ENCODE data around the gene CDH4.

CDH4 gene

DNA sequence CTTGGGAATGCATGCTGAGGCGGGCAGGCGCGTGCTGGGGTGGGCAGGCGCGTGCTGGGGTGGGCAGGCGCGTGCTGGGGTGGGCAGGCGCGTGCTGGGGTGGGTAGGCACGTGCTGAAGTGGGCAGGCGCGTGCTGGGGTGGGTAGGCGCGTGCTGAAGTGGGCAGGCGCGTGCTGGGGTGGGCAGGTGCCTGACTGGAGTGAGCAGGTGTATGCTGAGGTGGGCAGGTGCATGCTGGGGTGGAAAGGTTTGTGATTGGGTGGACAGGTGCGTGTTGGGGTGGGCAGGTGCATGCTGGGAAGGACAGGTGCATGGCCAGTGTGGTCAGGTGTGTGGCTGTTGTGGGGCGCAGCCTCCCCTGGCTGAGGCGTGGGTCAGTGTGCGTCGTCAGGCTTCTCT lies 404.1 kb downstream of the CDH4 start:
- no peak for DNase-seq (ENCODE audit: low spot score)

GRCh38 chr20:61657721-61658377 lies 405.8 kb downstream of the CDH4 start:
- DNase-seq (ENCODE audit: low spot score): no peak

GRCh38 chr20:61658563-61658962 lies 406.5 kb downstream of the CDH4 start:
- no peak for DNase-seq (ENCODE audit: low spot score)

DNA sequence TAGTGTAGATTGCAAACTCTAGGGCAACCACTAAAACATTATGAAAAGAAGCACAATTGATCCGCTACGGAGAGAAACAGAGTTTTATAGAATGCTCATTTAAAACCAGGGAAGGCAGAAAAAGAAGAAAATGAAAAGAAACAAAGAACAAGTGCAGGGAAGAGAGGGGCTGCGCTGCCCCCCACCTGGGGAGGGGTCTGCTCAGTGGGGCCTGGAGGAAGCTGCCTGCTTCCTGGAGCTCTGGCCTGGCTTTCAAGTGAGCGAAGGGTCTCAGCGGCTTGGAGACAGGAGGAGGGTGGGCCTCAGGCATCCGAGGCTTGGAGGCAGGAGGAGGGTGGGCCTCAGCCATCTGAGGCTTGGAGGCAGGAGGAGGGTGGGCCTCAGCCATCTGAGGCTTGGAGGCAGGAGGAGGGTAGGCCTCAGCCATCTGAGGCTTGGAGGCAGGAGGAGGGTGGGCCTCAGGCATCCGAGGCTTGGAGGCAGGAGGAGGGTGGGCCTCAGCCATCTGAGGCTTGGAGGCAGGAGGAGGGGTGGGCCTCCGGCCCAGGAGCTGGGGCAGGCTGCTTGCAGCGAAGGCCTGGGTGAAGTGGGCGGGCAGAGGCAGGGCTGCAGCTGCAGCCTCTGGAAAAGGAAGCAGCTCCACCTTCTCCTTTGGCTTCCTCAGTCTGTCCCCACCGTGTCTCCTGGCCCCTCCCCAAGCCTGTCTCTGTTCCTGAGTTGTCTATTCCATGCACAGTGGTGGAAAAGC lies 407.4 kb downstream of the CDH4 start:
- DNase-seq (ENCODE audit: low spot score): no peak

DNA sequence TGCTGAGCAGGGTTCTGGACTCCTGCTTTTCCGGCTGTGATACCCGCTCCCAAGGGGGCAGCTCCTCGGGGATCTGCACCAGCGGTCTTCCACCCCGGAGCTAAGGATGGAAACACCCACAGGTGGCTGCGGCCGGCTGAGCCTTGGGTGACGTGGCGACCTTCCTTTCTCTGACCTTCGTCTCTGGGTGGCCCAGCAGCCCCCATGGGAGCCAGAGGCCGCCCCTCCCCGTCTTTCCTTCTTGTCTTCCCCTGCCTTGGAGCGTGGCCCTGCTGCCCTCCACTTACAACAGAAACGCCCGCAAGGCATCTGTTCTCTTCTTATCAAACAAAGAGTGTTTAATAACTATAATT lies 407.9 kb downstream of the CDH4 start:
- no peak for DNase-seq (ENCODE audit: low spot score)

DNA sequence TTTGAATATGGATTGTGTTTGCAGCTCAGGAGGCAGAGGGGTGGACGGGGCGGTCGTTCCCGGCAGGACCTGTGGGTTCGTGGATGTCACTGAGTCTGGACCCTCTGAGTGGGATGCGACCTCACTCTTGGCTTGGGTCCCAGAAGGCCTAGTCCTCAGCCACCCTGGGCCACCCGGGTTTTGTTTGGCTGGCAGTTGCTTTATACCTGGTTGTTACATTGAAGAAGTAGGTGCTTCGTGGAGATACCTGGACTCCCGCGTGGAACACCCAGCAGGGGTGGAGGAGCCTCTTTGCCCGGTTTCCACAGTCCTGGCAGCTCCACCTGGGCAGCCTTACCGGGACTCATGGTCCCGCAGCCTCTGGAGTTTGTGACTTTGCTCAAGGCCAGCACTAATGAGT lies 408.5 kb downstream of the CDH4 start:
- DNase-seq (ENCODE audit: low spot score): no peak

- DNase-seq (ENCODE audit: low spot score): no peak
These were observed 409.0 kb downstream of the CDH4 start for GRCh38 chr20:61661025-61661424.

DNA sequence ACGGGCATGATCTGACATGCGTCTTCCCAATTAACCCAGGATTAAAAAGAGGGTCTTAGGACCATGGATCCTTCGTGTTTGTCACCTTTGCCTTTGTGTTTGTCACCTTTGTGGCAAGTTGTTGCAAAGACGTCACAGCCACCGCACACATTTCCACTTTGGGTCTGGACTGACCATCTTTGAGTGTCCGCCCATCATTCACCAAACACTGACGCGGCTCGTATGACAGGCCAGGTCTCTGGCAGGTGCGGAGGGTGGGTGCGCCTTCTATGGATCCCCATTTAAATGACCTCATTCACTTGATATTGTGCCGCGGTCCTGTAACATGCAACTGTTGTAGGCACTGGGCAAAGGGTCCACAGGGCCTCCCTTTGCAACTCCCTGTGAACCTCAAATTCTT lies 409.5 kb downstream of the CDH4 start:
- no peak for DNase-seq (ENCODE audit: low spot score)

GRCh38 chr20:61662226-61662967 lies 410.3 kb downstream of the CDH4 start:
- no peak for DNase-seq (ENCODE audit: low spot score)

DNA sequence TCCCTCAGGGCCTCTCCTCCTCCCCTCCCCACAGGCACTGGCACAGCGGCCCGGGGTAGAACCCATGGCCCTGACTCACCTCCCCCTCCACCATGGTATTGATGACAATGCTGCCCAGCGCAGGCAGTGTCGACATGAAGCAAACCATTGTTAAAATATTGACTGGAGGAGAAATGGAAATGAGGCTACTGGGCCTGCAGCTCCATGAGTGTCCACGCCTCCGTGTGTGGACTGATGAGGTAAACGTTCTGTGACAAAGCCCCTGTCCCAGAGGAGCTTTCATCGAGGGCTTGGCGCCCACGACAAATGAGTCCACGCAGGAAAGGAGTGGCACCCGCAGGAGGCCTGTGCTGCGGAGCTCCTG lies 410.9 kb downstream of the CDH4 start:
- no peak for DNase-seq (ENCODE audit: low spot score)

GRCh38 chr20:61663521-61664425 lies 411.7 kb downstream of the CDH4 start:
- DNase-seq (ENCODE audit: low spot score): no peak

GRCh38 chr20:61664556-61665320 lies 412.7 kb downstream of the CDH4 start:
- DNase-seq (ENCODE audit: low spot score): no peak

- DNase-seq (ENCODE audit: low spot score): no peak
These were observed 413.7 kb downstream of the CDH4 start for GRCh38 chr20:61665528-61666470.

- DNase-seq (ENCODE audit: low spot score): no peak
These were observed 414.4 kb downstream of the CDH4 start for GRCh38 chr20:61666471-61666832.

- no peak for DNase-seq (ENCODE audit: low spot score)
These were observed 415.2 kb downstream of the CDH4 start for GRCh38 chr20:61667056-61667792.

- DNase-seq (ENCODE audit: low spot score): no peak
These were observed 416.1 kb downstream of the CDH4 start for GRCh38 chr20:61668065-61668650.

DNA sequence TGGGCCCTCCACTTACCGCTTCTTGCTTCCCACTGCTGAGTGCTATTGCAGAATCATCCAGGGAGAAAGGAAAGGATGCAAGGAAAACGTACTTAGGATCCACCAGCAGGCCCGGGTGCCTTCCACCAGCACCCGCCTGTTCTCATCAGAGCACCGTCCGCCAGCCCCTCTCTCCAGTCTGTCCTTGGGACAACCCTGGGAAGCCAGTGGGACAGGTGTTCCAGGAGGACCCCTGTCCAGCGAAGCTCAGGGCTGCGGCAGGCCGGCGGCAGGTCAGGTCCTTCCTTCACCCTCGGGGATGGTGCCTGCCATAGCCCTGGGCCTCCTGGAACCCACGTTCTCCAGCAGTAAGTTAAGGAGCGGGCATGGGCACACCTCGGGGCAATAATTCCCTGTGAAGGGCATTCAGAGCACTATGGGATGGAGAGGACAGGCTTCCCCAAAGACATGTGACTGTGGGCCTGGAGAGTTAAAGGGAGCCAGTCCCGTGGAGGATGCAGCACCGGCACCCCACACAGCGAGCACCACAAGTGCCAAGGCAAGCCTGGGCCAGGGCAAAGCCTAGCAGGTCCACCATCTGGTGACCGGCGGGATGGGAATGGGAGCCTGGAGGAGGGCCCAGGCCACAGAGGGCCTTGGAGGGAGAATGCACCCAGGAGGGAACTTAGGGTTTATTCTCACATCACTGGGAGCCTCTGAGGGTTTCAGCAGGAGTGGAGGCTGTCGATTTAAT lies 416.9 kb downstream of the CDH4 start:
- no peak for DNase-seq (ENCODE audit: low spot score)

DNA sequence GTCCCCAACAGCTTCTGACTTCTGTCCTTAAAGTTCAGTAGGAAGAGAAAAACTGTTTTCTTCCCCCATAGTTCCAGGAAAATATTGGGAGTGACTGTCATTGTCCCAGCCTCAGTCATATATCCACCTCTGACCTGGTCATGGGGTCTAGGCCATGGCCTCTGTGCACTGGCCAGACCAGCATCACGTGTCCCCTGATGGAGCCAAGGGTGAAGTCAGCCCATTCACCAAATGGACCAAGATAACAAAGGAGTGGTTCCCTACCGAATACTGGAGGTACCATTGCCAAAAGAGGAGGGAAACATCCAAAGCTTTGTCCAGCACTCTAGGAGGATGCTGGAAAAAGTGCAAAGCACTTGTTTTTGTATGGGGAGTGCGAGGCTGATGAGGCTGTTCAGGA lies 418.2 kb downstream of the CDH4 start:
- DNase-seq (ENCODE audit: low spot score): no peak

DNA sequence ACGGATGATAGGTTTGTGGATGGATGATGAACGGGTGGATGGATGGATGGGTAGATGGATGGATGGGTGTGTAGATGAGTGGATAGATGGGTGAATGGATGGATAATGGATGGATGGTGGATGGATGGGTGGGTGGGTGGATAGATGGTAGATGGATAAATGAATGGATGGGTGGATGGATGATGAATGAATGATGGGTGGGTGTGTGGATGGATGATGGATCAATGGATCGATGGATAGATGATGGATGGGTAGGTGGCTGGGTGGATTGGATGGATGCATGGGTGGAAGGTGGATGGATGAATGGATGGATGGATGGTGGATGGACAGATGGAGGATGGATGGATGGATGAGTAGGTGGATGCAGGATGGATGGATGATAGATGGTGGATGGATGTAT lies 419.5 kb downstream of the CDH4 start:
- no peak for DNase-seq (ENCODE audit: low spot score)

All from CD4-positive, alpha-beta T cell treated with Interleukin-15 for 4 hours (primary cell).